GM19043 (cell line): ENCODE data around the gene ZNF227.
"Not testable (repeated sequence)": the region's sequence is repeated elsewhere in the genome, so short reads cannot be mapped to it uniquely, and the experiment has no call there.

Experiments
- ATAC-seq: cut with Tn5 transposase; IDR thresholded peaks from one replicate; pipeline ENCODE4 v1.9.1; 2021; ENCODE audit warnings: low read depth; ENCODE audit not compliant: unreplicated experiment

ZNF227 gene

GRCh38 chr19:44232867-44233266 is 20.5 kb downstream of the ZNF227 start:
- no peak for ATAC-seq

- no peak for ATAC-seq
These were observed 24.1 kb downstream of the ZNF227 start for GRCh38 chr19:44236384-44236783.

GRCh38 chr19:44252332-44252731 is 40.0 kb downstream of the ZNF227 start:
- not testable (repeated sequence) for ATAC-seq

- ATAC-seq: not testable (repeated sequence)
These were observed 41.1 kb downstream of the ZNF227 start for GRCh38 chr19:44253392-44253791.

GRCh38 chr19:44254496-44254895 is 42.2 kb downstream of the ZNF227 start:
- no peak for ATAC-seq

GRCh38 chr19:44255705-44256411 is 43.5 kb downstream of the ZNF227 start:
- no peak for ATAC-seq

GRCh38 chr19:44258136-44258535 is 45.8 kb downstream of the ZNF227 start:
- no peak for ATAC-seq

GRCh38 chr19:44258835-44259413 is 46.6 kb downstream of the ZNF227 start:
- no peak for ATAC-seq

GRCh38 chr19:44260343-44260681 is 48.0 kb downstream of the ZNF227 start:
- ATAC-seq: no peak

GRCh38 chr19:44260695-44261446 is 48.5 kb downstream of the ZNF227 start:
- ATAC-seq: no peak

GRCh38 chr19:44277331-44277730 is 65.0 kb downstream of the ZNF227 start:
- ATAC-seq: no peak

- no peak for ATAC-seq
These were observed 65.9 kb downstream of the ZNF227 start for GRCh38 chr19:44278181-44278690.

GRCh38 chr19:44280916-44281315 is 68.6 kb downstream of the ZNF227 start:
- no peak for ATAC-seq

- no peak for ATAC-seq
These were observed 70.5 kb downstream of the ZNF227 start for GRCh38 chr19:44282846-44283245.

- no peak for ATAC-seq
These were observed 72.6 kb downstream of the ZNF227 start for GRCh38 chr19:44284968-44285367.
